OCI-LY1 (cell line): ENCODE data around the gene HEXD.
"Not testable (repeated sequence)": the region's sequence is repeated elsewhere in the genome, so short reads cannot be mapped to it uniquely, and the experiment has no call there.

Experiments
- H2AFZ ChIP-seq: fragments of 200-600 bp; sonication (generic), shearing (Covaris generic); 2 replicates; pipeline ENCODE4 v1.6.0; 2014; ENCODE audit warnings: antibody characterized with exemption, mild to moderate bottlenecking, low read length
- H3F3A ChIP-seq: fragments of 200-600 bp; sonication (generic), shearing (Covaris generic); 2 replicates; pipeline ENCODE4 v1.6.0; 2014; ENCODE audit warnings: mild to moderate bottlenecking, antibody characterized with exemption, low read length, moderate library complexity; ENCODE audit not compliant: insufficient read depth
- H3K27ac ChIP-seq: fragments of 200-600 bp; sonication (generic); 2 replicates; pipeline ENCODE4 v1.5.1; 2014; ENCODE audit warnings: low read length, mixed run types, mild to moderate bottlenecking, low read depth; ENCODE audit not compliant: poor library complexity, severe bottlenecking
- H3K27me3 ChIP-seq: fragments of 200-600 bp; sonication (generic); 2 replicates; pipeline ENCODE4 v1.6.0; 2014; ENCODE audit warnings: antibody characterized with exemption, mild to moderate bottlenecking, low read length, moderate library complexity; ENCODE audit not compliant: insufficient read depth
- H3K36me3 ChIP-seq: fragments of 200-600 bp; sonication (generic); 2 replicates; pipeline ENCODE4 v1.6.1; 2014; ENCODE audit warnings: mild to moderate bottlenecking, antibody characterized with exemption, low read length, moderate library complexity, mixed read lengths; ENCODE audit not compliant: insufficient read depth
- H3K4me1 ChIP-seq: fragments of 200-600 bp; sonication (generic); 2 replicates; pipeline ENCODE4 v1.5.1; 2014; ENCODE audit warnings: mild to moderate bottlenecking, low read length, moderate library complexity; ENCODE audit not compliant: insufficient read depth, severe bottlenecking
- H3K4me2 ChIP-seq: fragments of 200-600 bp; sonication (generic), shearing (Covaris generic); 2 replicates; pipeline ENCODE4 v1.6.1; 2014; ENCODE audit warnings: low read length
- H3K4me3 ChIP-seq: fragments of 200-600 bp; sonication (generic); 2 replicates; pipeline ENCODE4 v1.5.1; 2014; ENCODE audit warnings: low read length, low read depth, mild to moderate bottlenecking, mixed read lengths; ENCODE audit not compliant: poor library complexity, severe bottlenecking
- H3K79me2 ChIP-seq: fragments of 200-600 bp; shearing (Covaris generic); 2 replicates; pipeline ENCODE4 v1.6.1; 2016; ENCODE audit warnings: mixed run types, low read length, mixed read lengths; ENCODE audit not compliant: insufficient read depth
- H3K9ac ChIP-seq: fragments of 200-600 bp; sonication (generic), shearing (Covaris generic); 2 replicates; pipeline ENCODE4 v1.6.1; 2014; ENCODE audit warnings: mild to moderate bottlenecking, low read length, mixed read lengths
- H3K9me2 ChIP-seq: fragments of 200-600 bp; sonication (generic), shearing (Covaris generic); 2 replicates; pipeline ENCODE4 v1.6.1; 2014; ENCODE audit warnings: low read depth, mild to moderate bottlenecking, low read length, mixed read lengths
- H3K9me3 ChIP-seq: fragments of 200-600 bp; shearing (Covaris generic); 2 replicates; pipeline ENCODE4 v1.6.1; 2014; ENCODE audit warnings: low read length, mixed read lengths
- H4K20me1 ChIP-seq: fragments of 200-600 bp; sonication (generic), shearing (Covaris generic); 2 replicates; pipeline ENCODE4 v1.6.0; 2016; ENCODE audit warnings: mild to moderate bottlenecking, low read length; ENCODE audit not compliant: insufficient read depth
- CTCF ChIP-seq: fragments of 200-600 bp; sonication (generic), shearing (Covaris generic); IDR thresholded peaks from 2 replicates; pipeline ENCODE4 v1.5.1; 2017; ENCODE audit warnings: mild to moderate bottlenecking, antibody characterized with exemption, low read length, moderate library complexity, mixed read lengths
- EZH2 ChIP-seq: fragments of 200-600 bp; sonication (generic), shearing (Covaris generic); IDR thresholded peaks from 2 replicates; pipeline ENCODE4 v1.8.0; 2017; ENCODE audit warnings: borderline replicate concordance, mixed run types, mild to moderate bottlenecking, antibody characterized with exemption, low read length, moderate library complexity, mixed read lengths

The HEXD gene

DNA sequence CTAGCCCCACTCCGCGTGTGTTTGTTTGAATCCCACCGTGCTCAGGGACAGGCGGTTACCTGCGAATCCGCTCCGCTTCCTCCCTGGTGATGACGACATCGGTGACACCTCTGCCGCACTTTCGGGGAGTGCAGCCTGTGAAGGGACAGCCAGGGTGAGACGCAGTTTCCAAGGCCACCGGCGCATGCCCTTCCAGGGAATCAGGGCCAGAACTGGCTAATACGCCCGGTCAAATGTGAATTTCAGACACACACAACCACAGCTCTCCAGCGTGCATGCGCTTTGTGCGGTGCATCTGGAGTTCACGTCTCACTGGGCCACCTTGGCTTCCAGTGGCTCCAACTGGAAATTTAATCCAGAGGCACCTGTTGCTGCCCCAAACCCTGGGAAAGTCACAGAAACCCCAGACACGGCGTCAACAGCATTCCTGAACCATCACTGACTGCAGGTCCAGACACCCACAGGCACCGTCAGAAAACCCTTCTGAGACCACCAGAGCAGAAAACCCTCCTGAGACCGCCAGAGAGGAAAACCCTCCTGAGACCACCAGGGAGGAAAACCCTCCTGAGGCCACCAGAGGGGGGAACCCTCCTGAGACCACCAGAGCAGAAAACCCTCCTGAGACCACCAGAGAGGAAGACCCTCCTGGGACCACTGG, 6.6 kb upstream of the HEXD start:
- H3K9me3 ChIP-seq: no peaks in the 10 kb centered on the region
- no peak overlapping the region for H3K9ac ChIP-seq
- H3K4me1 ChIP-seq: no peaks in the 10 kb centered on the region
- H3K4me3 ChIP-seq: no peak overlapping the region
- no peaks in the 10 kb centered on the region for H3K9me2 ChIP-seq
- H3K27ac ChIP-seq: no peak overlapping the region
- TF ChIP-seq EZH2 (no peak), CTCF (no peak)
- no peaks in the 10 kb centered on the region for H3F3A ChIP-seq
- H4K20me1 ChIP-seq: no peaks in the 10 kb centered on the region
- H3K4me2 ChIP-seq: no peak overlapping the region
- no peaks in the 10 kb centered on the region for H3K79me2 ChIP-seq
- H3K36me3 ChIP-seq: peaks cover 10% of the 10 kb centered on the region
- H2AFZ ChIP-seq: no peak overlapping the region
- no peaks in the 10 kb centered on the region for H3K27me3 ChIP-seq

DNA sequence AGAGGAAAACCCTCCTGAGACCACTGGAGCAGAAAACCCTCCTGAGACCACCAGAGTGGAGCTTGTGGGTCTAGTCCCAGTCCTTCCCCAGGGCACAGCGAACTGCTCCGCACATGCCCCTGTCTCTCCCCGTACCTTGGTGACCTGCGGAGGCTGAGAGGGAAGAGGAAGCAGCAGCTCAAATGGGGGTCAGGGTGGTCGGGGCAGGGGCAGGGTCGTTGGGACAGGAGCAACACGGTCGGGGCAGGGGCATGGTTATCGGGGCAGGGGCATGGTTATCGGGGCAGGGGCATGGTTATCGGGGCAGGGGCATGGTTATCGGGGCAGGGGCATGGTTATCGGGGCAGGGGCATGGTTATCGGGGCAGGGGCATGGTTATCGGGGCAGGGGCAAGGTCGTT, 6.1 kb upstream of the HEXD start:
- H3K4me2 ChIP-seq, H3K9me3 ChIP-seq, H4K20me1 ChIP-seq, H3K9me2 ChIP-seq, H3K36me3 ChIP-seq, H3K79me2 ChIP-seq, H3K27me3 ChIP-seq, H2AFZ ChIP-seq, H3K27ac ChIP-seq, H3F3A ChIP-seq, H3K9ac ChIP-seq, H3K4me1 ChIP-seq, H3K4me3 ChIP-seq: not testable (repeated sequence)

DNA sequence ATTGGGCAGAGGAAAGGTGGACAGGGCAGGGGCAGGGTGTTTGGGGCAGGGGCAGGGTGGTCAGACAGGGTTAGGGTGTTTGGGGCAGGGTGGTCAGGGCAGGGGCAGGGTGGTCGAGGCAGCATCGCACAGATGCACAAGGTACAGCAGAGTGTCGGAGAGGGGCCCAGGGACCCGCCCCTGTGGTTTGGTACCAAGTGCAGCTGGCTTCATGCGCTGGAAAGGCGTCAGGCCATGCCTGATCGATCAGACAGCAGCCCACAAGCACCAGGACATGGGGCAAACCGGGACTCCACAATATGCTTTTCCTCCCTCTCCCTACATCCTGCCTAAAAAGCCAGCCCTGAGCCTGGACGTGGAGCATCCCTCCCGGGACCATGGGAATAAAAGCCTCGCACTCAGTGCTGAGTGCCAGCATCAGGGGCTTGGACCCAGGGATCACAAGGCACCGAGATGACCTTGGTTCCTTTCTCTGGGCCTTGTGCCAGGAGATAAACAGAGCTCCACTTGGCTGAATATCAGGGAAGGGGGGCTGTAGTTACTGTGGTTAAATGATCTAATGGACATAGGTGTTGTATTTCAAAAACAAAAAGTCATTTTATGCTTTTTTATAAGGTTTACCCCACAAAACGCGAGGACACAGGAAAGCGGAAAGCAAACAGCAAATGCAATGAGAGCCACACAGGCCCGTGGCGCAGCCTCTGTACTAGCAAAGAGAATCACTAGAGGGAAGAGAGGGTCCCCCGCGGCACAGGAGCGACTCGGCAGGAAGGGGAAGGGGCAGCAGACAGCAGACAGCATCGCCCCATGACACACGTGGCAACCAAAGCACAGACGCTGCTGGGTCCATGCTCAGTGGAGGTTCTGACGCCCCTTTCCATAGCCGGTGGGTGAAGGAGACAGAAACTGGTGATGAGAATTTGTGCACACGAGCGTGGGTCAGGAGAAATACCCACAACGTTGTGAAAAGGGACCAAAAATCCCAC, 5.3 kb upstream of the HEXD start:
- TF ChIP-seq EZH2: no peak
- TF ChIP-seq CTCF: no peak
- H3K36me3 ChIP-seq: peaks cover 10% of the 10 kb centered on the region
- peaks cover 4% of the 10 kb centered on the region for H3K4me1 ChIP-seq
- H3K79me2 ChIP-seq: no peaks in the 10 kb centered on the region
- no peak overlapping the region for H2AFZ ChIP-seq
- no peaks in the 10 kb centered on the region for H4K20me1 ChIP-seq
- no peaks in the 10 kb centered on the region for H3K9me3 ChIP-seq
- H3K4me3 ChIP-seq: no peak overlapping the region
- H3K27me3 ChIP-seq: no peaks in the 10 kb centered on the region
- H3K4me2 ChIP-seq: no peak overlapping the region
- H3K9me2 ChIP-seq: no peaks in the 10 kb centered on the region
- H3K27ac ChIP-seq: no peak overlapping the region
- H3K9ac ChIP-seq: no peak overlapping the region
- no peaks in the 10 kb centered on the region for H3F3A ChIP-seq
